ENCODE measurements around the gene GLDN.

The GLDN gene

GRCh38 chr15:51380999-51381806 is 39.7 kb downstream of the GLDN start:
- no peak overlapping the region for H3K4me3 ChIP-seq (replicated peaks in 1 of 2; ENCODE audit: low read depth in 2 of 2, low read length in 2 of 2)
- TF ChIP-seq CTCF (IDR thresholded peaks at IDR 0.05; ENCODE audit: low read depth, low read length) = peak; percentile 94
- DNase-seq (ENCODE audit: low read depth in 2 of 2) = peak; percentile 88 to 90

DNA sequence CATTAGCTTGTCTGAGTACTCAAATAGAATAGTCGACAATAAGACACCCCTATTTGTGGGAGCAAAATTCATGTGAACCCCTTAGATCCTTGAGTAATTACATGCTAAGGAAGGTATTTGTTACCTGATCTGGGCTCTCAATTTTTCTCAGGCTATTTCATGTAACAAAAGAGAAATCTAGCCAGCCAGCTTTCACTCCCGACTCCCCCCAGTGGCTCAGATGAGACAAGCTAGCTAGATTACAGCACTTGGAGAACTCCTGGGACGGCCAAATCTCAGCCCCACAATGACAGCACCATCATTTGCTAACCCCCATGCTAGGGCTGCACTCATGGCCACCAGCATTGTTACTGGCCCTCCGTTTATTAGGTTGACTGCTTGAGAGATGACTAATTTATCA is 41.3 kb downstream of the GLDN start:
- DNase-seq (ENCODE audit: low read depth in 2 of 2) = peak; percentile 66 to 70
- peak; percentile 85 for TF ChIP-seq CTCF (IDR thresholded peaks at IDR 0.05; ENCODE audit: low read depth, low read length)
- no peak overlapping the region for H3K4me3 ChIP-seq (replicated peaks in 1 of 2; ENCODE audit: low read depth in 2 of 2, low read length in 2 of 2)

GRCh38 chr15:51386029-51386428 is 44.6 kb downstream of the GLDN start:
- DNase-seq (ENCODE audit: low read depth in 2 of 2) = no peak
- no peak overlapping the region for H3K4me3 ChIP-seq (replicated peaks in 1 of 2; ENCODE audit: low read depth in 2 of 2, low read length in 2 of 2)
- TF ChIP-seq CTCF (IDR thresholded peaks at IDR 0.05; ENCODE audit: low read depth, low read length) = no peak

DNA sequence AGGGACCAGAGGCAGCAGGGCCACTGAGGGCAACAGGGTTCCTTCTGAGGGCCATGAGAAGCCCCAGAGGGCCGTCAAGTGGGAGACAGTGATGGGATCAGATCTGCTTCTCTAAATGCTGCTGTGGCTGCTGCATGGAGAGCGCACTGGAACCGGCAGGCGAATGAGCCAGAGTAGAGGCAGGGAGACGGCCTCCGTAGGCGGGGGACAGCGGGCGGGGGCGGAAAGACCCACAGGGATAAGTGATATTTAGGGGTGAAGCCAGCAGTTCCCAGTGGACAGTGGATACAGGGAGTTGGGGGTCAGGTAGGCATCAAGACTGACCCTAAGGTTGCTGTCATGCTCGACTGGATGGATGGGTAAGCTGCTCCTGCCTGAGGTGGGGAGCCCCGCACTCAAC is 45.0 kb downstream of the GLDN start:
- no peak for DNase-seq (ENCODE audit: low read depth in 2 of 2)
- H3K4me3 ChIP-seq (replicated peaks in 1 of 2; ENCODE audit: low read depth in 2 of 2, low read length in 2 of 2) = no peak overlapping the region
- no peak for TF ChIP-seq CTCF (IDR thresholded peaks at IDR 0.05; ENCODE audit: low read depth, low read length)

DNA sequence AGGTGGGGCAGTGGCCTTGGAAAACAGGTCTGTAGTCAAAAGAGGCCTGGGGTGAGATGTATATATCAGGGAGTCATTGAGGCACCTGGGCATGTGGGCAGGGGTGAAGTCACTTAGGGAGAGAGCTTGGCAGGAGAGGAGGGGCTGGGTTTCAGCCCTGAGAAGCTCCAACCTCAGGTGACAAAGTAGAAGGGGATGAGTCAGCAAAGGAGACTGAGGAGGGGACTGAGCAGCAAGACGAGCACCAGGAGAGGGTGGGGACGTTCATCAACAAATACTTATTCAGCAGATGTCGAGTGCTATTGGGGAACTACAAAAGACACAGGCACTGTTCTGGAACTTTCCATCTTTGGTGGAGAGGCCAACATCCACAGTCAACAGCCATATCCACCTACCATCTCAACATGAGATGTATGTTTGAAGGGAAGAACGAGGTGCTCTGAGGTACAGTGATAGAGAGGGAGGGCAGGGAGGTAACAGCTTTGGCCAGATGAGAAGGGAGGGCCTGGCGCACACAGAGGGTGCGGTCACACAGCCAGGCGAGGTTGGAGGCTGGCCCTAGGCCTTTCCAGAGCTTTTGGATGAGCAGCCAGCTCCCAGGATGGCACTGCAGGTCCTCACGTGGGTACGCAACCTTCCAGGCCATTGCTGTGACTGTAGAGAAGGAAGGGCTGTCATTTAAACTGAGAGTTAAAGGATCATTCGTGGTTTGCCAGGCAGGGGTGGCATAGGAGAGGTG is 45.7 kb downstream of the GLDN start:
- no peak overlapping the region for H3K4me3 ChIP-seq (replicated peaks in 1 of 2; ENCODE audit: low read depth in 2 of 2, low read length in 2 of 2)
- no peak for DNase-seq (ENCODE audit: low read depth in 2 of 2)
- TF ChIP-seq CTCF (IDR thresholded peaks at IDR 0.05; ENCODE audit: low read depth, low read length) = no peak

- no peak overlapping the region for H3K4me3 ChIP-seq (replicated peaks in 1 of 2; ENCODE audit: low read depth in 2 of 2, low read length in 2 of 2)
- no peak for DNase-seq (ENCODE audit: low read depth in 2 of 2)
- TF ChIP-seq CTCF (IDR thresholded peaks at IDR 0.05; ENCODE audit: low read depth, low read length) = no peak
Observed at GRCh38 chr15:51387699-51388041, 46.2 kb downstream of the GLDN start.
